Cardiac ventricle fibroblast (primary cell): ENCODE results near the gene OR4F29. TPM values are rescaled to one million over a fixed set of nuclear protein-coding genes. Genes with fewer than 3 reads are reported as not detected.

Experiments used
- total RNA-seq: library from RNA; depleted of rRNA; stranded (reverse); fragments of >200 nt; gene quantifications from 2 replicates; pipeline ENCODE4 v1.2.3, GENCODE V29; 2015

The OR4F29 gene, protein sequence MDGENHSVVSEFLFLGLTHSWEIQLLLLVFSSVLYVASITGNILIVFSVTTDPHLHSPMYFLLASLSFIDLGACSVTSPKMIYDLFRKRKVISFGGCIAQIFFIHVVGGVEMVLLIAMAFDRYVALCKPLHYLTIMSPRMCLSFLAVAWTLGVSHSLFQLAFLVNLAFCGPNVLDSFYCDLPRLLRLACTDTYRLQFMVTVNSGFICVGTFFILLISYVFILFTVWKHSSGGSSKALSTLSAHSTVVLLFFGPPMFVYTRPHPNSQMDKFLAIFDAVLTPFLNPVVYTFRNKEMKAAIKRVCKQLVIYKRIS
- not detected in 2 replicates for total RNA-seq

GRCh38 chr1:451578-451977 is at the start of gene OR4F29:
Gene OR4F29 (minus strand): TSS chr1:451678. CDS start chr1:451678, 0 bp downstream.

Other genes starting within 250 kb of the OR4F29 start
- not detected in 2 replicates for gene OR4F16, start 235.0 kb upstream of the OR4F29 start, total RNA-seq